AG10803 (cell line): Measurements from ENCODE around the gene PRR14L.
"Not testable (repeated sequence)": the region's sequence is repeated elsewhere in the genome, so short reads cannot be mapped to it uniquely, and the experiment has no call there.

ENCODE experiments used
- DNase-seq: peaks from one replicate; pipeline ENCODE4 v3.0.0; 2010; ENCODE audit warnings: low read depth
- H3K4me3 ChIP-seq: 2 replicates; pipeline ENCODE4 v1.5.1; 2011; ENCODE audit warnings: mild to moderate bottlenecking, low read length, control low read depth
- CTCF ChIP-seq: conservative IDR thresholded peaks from 2 replicates; pipeline ENCODE4 v1.5.1; 2011; ENCODE audit warnings: mild to moderate bottlenecking, low read length, control low read depth, inconsistent platforms

The PRR14L gene

GRCh38 chr22:31749636-31750364 is at the start of gene PRR14L:
Gene PRR14L, minus strand, starts transcription at chr22:31750132. Its CDS starts 11,272 bp downstream, at chr22:31738860.
- DNase-seq = peak; percentile 89
- peak within 1 kb of the TSS; percentile 95 for H3K4me3 ChIP-seq
- TF ChIP-seq CTCF = no peak

- DNase-seq, H3K4me3 ChIP-seq: not testable (repeated sequence)
Measured at GRCh38 chr22:31799358-31799757, 49.4 kb upstream of the PRR14L start.

GRCh38 chr22:31790240-31790639 is 40.3 kb upstream of the PRR14L start:
- no peak for TF ChIP-seq CTCF
- DNase-seq = no peak
- H3K4me3 ChIP-seq = no peak overlapping the region

GRCh38 chr22:31789803-31790202 is 39.9 kb upstream of the PRR14L start:
- TF ChIP-seq CTCF = no peak
- DNase-seq = no peak
- H3K4me3 ChIP-seq = no peak overlapping the region

GRCh38 chr22:31776231-31776630 is 26.3 kb upstream of the PRR14L start:
- TF ChIP-seq CTCF = no peak
- no peak for DNase-seq
- no peak overlapping the region for H3K4me3 ChIP-seq

- H3K4me3 ChIP-seq = no peak overlapping the region
- DNase-seq = no peak
- no peak for TF ChIP-seq CTCF
Measured at GRCh38 chr22:31773416-31773815, 23.5 kb upstream of the PRR14L start.

GRCh38 chr22:31768422-31769059 is 18.6 kb upstream of the PRR14L start:
- no peak for TF ChIP-seq CTCF

More at GRCh38 chr22:31768422-31769059, 18.6 kb upstream of the PRR14L start:
- no peak for DNase-seq
- H3K4me3 ChIP-seq = no peak overlapping the region
